ENCODE results near the gene ALS2.
"Not testable (repeated sequence)": the region's sequence is repeated elsewhere in the genome, so short reads cannot be mapped to it uniquely, and the experiment has no call there.

The ALS2 gene

DNA sequence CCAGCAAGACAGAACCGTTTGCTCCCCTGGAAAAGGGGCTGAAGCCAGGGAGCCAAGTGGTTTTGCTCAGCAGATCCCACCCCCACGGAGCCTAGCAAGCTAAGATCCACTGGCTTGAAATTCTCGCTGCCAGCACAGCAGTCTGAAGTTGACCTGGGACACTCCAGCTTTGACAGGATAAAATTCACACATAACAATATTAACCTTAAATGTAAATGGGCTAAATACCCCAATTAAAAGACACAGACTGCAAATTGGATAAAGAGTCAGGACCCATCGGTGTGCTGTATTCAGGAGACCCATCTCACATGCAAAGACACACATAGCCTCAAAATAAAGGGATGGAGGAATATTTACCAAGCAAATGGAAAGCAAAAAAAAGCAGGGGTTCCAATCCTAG is 109.5 kb downstream of the ALS2 start:
- DNase-seq, result not testable (repeated sequence)

DNA sequence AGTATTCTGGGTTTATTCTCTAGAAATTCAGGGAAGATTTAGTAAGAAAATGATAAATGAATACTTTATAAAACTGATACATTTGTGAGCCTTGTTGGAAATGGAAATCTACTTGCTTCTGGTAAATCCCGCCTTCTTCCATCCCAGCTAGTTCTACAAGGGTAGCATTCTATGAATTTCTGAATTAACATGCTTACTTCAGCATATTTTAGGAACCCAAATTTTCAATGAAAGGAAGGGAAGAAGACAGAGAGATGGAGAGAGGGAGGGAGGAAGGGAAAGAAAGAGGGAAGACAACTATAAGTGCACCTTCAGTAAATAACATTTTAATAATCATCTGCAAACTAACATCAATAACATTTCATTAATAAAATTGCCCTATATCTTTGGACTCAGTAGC is 110.9 kb downstream of the ALS2 start:
- no peak for DNase-seq

DNA sequence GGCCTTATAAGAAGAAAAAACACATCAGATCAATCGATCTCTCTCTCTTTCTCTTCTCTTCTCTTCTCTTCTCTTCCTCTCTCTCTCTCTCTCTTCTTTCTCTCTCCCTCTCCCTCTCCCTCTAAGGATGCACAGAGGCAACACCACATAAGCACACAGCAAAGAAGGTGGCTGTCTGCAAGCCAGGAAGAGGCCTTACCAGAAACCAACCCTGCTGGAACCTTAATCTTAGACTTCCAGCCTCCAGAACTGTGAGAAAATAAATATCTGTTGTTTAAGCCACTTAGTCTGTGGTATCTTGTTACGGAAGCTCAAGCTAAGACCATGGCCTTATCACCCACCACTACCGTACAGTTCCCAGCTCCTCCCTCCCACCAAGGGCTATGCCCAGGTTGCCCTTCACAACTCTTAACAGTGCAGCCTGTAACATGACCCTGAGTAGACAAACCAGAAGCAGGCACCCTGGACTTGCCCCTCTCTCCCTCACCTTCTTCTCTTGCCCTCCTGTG is 112.3 kb downstream of the ALS2 start:
- no peak for DNase-seq

DNA sequence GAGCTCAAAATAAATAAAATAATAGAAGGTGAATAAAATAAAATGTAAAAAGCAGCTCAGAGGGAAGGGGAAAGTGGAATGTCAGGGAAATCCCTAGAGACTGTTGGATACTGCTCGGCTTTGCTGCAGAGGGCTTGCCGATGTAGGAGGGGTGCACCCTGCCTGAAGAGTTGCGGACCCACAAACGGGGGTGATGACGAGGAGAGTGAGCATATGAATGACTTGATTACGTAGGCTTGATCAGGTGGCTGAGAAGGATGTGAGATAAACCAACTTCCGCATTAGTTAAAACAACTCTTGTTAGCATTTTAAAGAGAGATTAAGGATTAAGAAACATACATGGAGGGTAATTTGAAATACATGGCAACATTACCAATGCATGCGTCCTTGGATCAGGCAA is 116.4 kb downstream of the ALS2 start:
- DNase-seq, result no peak

DNA sequence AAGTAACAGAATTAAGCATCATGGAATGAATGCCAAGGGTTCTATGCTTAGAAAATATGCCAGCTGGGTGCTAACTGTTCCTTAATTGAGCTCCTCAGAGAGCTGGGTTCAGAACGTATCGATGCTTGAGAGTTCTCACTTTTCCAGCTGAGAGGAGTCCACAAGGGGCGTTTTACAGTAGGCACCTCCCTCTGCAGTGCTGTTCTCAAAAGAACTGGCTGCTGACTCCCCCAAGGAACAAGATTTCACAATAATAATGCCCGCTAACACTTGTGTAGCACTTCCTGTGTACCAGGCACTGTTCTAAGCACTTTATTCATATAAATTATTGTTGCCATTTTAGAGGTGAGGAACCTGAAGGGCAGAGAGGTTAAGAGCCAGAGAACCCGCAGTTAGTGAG is 119.4 kb downstream of the ALS2 start:
- no peak for DNase-seq

DNA sequence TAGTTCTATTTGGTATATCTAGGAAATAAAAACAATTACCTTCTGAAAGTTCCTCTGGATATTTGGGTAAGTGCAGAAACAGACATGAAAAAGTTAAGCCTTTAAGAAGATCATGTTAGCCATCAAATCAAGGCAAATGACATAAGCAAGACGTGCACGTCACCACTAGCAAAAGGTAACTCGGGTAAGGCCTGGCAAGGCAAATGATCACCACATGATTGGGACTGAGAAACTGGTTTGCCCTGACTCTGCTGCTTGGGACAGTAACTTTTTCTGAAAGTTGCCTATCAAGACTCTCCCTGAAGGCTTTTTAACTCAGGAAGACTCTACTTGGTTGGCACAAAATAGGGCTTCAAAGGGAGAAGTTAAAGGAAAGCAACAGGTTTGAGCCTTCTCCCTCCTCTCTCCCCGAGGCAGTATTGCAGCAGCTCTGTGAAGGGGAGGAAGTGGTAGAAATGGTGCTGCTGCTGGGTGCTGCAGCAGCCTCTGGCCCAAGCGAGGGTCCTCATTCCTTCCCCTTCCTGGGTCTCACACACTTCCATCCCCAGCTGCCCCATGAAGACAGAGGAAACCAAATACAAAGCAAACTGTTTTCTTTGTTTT is 120.3 kb downstream of the ALS2 start:
- no peak for DNase-seq

DNA sequence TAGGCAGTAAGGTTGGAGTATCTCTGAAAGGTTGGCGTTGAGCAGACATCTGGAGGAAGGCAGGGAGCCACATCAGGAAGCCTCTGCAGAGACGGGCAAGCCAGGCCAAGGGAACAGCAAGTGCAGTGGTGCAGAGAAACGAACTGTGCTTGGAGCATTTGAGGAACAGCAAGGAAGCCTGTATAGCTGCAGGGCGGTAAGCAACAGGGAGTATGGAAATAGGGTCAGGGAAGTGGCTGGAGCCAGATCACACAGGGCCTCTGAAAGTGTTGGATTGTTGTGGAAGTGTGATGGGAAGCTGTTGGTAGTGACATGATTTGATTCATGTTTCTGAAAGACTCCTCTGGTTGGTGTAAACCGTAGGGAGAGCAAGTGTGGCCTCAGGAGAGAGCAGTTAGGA is 124.0 kb downstream of the ALS2 start:
- DNase-seq, result no peak

DNA sequence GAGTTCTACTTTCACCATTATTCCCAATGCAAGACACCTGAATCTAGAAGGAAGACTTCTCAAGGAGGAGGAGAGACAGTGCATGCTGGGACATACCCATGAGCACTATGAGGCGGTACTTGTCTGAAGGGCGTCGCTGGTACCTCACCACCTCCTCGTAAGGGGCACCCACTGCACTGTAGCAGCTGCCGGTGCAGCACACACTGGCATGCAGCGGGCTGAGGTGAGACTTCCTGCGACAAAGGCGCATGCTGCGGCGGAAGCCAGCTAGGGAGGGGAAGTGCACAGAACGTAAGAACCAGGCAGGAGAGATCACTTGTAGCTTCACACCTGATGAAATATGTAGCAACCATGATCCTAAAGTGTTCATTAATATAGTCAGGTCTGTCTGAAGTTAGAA is 124.6 kb downstream of the ALS2 start:
- DNase-seq, result no peak

DNA sequence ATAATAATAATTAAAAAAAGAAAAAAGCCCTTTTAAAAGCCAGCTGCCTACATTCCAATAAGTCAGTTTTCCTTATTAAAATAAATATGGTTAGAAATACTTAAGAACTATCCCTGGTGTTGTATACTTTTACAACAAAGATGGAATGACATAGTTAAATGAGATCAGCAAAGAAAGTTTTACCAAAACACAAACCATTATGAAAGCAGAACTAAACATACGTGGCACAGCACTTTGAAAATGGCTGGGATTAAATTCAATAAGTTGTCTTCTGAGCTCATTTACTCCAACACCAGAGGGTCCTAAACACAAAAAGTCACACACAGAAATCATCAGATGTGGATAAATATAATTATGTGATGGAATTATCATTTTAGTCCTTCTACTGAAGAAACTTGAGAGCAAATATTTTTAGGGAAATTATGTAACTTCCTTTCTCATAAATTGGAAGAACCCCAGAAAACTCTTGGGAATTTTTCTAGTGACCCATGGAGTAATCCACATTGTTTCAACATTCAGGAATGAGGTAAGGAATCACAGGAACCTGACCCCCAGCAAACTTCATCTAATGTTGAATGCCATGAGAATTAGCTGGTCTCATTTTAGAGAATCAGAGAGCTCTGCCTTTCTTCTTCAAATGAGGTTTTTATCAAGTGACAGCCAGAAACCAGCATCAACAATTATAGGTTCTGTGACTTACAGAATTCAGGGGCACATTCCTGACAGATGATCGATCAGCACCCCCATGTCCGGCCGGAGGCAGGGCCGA is 125.9 kb downstream of the ALS2 start:
- DNase-seq, result no peak

DNA sequence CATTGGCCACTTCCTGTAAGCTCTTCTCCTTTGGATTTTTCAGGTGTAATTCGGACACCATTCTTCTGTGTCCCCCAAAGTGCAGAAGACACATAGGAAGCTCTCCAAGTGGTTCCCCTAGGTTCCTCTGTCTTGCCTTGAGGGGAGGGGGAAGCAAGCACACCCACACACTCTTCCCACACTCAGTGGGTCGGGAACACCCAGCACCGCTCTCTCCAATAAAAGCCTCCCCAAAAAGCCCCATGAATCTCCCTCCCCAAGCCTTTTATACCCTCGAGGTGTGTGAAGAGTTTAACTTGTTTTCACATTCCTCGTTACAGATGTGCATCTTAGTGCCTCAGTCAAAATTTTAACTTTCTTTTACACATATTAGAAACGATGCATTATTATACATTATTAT is 127.5 kb downstream of the ALS2 start:
- no peak for DNase-seq
